Panc1 (cell line): ENCODE measurements around the gene FILIP1L.

Experiments
- REST ChIP-seq, 2 experiments: IDR thresholded peaks; 2 replicates each; pipeline ENCODE4 v1.6.1; 2011 to 2012; ENCODE audit warnings: low read depth in 2 of 2, control low read depth in 1 of 2, low read length in 1 of 2, mild to moderate bottlenecking in 1 of 2, moderate library complexity in 1 of 2; ENCODE audit not compliant: insufficient read depth in 1 of 2
- TF ChIP-seq, protein P1 (sequence below): fragments of 450-650 bp; IDR thresholded peaks from 2 replicates; pipeline ENCODE4 v1.5.1; 2017; ENCODE audit warnings: mild to moderate bottlenecking

DNA sequence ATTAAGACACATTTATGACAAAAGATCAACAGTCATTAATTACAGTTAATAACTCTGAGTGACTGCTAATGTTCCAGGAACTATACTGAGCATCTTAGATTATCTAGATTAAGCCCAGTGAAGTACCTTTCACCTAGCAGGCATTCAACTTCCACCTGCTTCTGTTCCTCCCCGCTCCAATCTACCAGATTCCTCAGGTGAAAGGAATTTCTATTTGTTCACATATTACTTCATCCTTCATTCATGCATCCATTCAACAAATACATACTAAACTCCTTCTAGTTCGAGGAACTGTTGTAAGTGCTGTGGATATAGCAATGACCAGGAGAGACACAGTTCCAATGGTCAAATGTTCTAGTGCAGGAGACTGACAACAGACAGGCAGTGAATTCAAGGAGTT is 139.3 kb downstream of the FILIP1L start:
- TF ChIP-seq, protein P1, sequence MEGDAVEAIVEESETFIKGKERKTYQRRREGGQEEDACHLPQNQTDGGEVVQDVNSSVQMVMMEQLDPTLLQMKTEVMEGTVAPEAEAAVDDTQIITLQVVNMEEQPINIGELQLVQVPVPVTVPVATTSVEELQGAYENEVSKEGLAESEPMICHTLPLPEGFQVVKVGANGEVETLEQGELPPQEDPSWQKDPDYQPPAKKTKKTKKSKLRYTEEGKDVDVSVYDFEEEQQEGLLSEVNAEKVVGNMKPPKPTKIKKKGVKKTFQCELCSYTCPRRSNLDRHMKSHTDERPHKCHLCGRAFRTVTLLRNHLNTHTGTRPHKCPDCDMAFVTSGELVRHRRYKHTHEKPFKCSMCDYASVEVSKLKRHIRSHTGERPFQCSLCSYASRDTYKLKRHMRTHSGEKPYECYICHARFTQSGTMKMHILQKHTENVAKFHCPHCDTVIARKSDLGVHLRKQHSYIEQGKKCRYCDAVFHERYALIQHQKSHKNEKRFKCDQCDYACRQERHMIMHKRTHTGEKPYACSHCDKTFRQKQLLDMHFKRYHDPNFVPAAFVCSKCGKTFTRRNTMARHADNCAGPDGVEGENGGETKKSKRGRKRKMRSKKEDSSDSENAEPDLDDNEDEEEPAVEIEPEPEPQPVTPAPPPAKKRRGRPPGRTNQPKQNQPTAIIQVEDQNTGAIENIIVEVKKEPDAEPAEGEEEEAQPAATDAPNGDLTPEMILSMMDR = no peak
- TF ChIP-seq REST (IDR thresholded peaks at IDR 0.05; ENCODE audit: insufficient read depth in 1 of 2, low read depth in 2 of 2, low read length in 1 of 2) = no peak
